C4-2B (cell line): ENCODE measurements around the gene FBXO21.

ENCODE experiments used
- ZFX ChIP-seq: fragments of 450-650 bp; IDR thresholded peaks from 2 replicates; pipeline ENCODE4 v1.6.1; 2017
- TF ChIP-seq, protein P1 (sequence below): fragments of 450-650 bp; conservative IDR thresholded peaks from 2 replicates; pipeline ENCODE4 v1.5.1; 2017; ENCODE audit warnings: mild to moderate bottlenecking

DNA sequence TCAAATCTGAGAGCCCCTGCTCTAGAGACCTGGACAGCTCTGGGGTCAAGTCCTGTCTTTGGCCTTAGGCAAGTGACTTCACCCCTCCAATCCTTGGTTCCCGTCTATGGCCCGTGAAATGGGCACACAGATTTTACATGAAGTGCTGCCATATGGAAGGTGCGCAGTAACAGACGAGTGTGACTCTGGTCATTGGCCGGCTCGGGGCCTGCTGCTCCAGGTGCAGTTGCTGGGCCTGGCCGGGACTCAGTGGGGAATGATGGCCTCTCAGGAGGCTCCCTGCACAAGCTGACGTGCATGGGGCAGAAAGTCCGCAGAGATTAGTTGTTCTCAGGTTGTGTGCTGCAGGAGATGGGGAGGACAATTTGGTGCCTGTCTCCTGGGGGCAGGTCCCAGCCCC lies 77.0 kb downstream of the FBXO21 start:
- TF ChIP-seq, protein P1, sequence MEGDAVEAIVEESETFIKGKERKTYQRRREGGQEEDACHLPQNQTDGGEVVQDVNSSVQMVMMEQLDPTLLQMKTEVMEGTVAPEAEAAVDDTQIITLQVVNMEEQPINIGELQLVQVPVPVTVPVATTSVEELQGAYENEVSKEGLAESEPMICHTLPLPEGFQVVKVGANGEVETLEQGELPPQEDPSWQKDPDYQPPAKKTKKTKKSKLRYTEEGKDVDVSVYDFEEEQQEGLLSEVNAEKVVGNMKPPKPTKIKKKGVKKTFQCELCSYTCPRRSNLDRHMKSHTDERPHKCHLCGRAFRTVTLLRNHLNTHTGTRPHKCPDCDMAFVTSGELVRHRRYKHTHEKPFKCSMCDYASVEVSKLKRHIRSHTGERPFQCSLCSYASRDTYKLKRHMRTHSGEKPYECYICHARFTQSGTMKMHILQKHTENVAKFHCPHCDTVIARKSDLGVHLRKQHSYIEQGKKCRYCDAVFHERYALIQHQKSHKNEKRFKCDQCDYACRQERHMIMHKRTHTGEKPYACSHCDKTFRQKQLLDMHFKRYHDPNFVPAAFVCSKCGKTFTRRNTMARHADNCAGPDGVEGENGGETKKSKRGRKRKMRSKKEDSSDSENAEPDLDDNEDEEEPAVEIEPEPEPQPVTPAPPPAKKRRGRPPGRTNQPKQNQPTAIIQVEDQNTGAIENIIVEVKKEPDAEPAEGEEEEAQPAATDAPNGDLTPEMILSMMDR, result no peak
- no peak for TF ChIP-seq ZFX
